Inflammatory macrophage treated with lipopolysaccharide for 1 hour (primary cell): ENCODE measurements around the gene ZNF280B.
"Not testable (repeated sequence)": the region's sequence is repeated elsewhere in the genome, so short reads cannot be mapped to it uniquely, and the experiment has no call there.

Experiments used
- DNase-seq, 2 donors: peaks; one replicate each; pipeline ENCODE4 v3.0.0-alpha.2; 2020 to 2022

The ZNF280B gene

GRCh38 chr22:22462813-22463567 lies 45.6 kb downstream of the ZNF280B start:
- DNase-seq = peak; percentile 17 to 48

- DNase-seq = no peak
Measured at GRCh38 chr22:22461583-22461982, 47.0 kb downstream of the ZNF280B start.

- no peak for DNase-seq
Measured at GRCh38 chr22:22461111-22461510, 47.4 kb downstream of the ZNF280B start.

DNA sequence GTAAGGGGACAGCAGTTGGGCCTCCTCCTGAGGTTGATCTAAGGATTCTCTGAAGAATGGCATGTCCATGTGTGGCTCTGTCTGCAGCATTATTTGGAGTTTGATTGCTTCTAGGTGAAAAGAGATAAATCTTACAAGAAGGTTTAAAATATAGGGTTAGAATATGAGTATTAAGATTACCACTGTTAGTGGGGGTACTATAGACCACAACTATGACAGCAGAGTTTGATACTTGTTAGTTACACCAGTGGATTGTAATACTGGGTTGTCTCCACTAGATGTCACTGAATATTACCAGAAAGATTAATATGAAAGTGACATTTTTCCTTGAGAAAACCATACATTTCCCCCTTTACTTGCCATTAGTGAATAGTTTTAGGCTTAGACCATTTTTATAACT lies 47.9 kb downstream of the ZNF280B start:
- peak; percentile 20 to 66 for DNase-seq

DNA sequence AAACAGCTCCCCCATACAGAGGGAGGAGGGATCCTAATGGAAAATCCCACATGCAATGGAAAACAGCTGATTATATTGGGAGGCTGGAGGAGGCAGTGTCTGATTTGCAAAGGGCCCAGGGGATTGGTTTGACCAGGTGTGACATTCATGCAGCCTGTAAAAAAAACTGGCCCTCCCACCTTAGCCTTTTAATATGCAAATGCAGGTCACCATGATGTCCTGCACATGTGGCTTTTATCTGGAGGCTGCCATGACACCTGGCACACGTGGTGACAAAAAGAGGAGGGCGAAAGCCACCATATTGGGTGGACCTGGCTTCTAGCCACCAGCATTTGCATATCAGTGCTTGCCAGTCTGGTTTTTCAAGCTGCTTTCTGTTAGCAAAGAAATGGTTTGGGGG lies 48.5 kb downstream of the ZNF280B start:
- no peak for DNase-seq

- DNase-seq = peak in 1 of 2 donors; percentile 6
Measured at GRCh38 chr22:22458896-22459588, 49.5 kb downstream of the ZNF280B start.

DNA sequence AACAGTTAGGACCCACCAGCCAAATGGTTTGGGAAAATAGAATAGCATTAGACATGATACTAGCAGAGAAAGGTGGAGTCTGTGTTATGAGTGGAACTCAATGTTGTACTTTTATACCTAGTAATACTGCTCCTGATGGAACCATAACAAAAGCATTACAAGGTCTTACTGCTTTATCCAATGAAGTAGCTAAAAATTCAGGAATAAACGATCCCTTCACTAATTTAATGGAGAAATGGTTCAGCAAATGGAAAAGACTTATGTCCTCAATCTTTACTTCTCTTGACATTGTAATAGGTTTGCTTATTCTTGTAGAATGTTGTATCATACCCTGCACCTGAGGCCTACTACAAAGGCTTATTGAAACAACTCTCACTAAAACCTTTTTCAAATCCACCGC lies 50.2 kb downstream of the ZNF280B start:
- no peak for DNase-seq

- DNase-seq = no peak
Measured at GRCh38 chr22:22454997-22455396, 53.5 kb downstream of the ZNF280B start.

DNA sequence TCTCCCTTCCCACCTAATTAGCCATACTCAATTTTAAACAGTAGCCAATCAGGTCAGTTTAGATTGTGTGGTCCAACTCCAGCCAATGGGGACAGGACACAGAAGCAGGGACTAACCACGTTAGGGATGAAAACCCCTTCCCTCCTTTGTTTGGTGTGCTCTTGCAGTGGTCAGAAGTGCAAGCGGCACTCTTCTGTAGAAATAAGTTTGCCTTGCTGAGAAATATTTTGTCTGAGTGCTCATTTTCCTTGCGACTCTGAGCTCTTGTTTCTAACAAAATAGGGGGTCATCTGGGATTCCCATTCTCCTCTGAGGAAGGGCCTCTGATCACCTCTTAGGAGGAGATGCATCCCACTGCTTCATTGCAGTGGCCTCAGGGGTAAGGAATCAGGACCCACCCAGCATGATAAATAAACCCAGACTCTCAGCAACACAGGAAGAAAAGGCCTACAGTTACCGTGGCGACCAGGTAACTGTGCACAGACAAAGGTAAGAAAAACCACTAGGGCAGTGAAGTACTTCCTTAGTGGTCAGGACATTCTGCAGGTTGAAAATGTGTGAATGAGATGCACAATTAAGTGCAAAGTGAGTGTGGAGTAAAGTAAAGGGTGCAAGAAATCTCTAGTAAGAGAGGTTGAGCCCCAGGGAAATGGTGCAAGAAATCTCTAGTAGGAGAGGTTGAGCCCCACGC lies 55.4 kb downstream of the ZNF280B start:
- no peak for DNase-seq

DNA sequence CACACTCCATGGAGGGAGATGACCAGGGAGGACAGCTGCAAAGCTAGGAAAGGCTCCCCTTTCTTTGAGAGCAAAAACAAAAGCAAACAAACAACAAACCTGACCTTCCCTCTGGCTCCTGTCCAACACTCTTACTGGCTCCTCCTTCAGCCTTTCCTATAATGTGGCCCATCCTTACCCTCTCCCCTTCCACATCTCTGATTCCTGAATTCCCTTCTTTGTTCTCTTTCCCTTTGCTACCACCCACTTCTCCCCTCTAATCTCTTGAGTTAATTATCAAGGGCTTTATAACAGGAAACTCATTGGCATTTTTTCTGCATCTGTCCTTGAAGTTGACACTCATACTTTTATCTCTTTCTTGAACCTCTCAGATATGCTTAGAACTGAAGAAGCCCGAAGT lies 56.3 kb downstream of the ZNF280B start:
- DNase-seq = no peak

- DNase-seq = peak; percentile 76 to 91
Measured at GRCh38 chr22:22450343-22450839, 58.2 kb downstream of the ZNF280B start.

GRCh38 chr22:22449819-22450218 lies 58.7 kb downstream of the ZNF280B start:
- DNase-seq = peak in 1 of 2 donors; percentile 23

DNA sequence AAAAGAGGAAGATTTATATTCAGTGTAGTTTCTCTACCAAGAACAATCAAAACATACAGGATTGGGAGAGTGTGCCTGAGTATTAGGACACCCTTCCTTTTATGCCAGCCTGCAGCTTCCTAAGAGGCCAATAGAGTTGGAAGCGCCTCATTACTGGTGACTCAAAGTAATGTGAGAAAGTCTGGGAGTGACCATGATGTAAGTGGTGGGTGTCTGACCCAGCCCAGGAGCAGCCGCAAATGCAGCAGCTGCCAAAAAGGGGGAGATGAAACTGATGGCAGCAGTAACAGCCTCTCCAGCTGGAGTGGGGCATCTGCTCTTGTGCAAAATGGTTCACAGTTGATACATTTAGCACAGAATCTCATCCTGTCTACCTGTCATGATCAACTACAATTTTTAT lies 62.0 kb downstream of the ZNF280B start:
- DNase-seq = peak; percentile 65 to 92

GRCh38 chr22:22444007-22444589 lies 64.4 kb downstream of the ZNF280B start:
- DNase-seq = not testable (repeated sequence)

GRCh38 chr22:22442928-22443709 lies 65.4 kb downstream of the ZNF280B start:
- no peak for DNase-seq

GRCh38 chr22:22441626-22442025 lies 66.9 kb downstream of the ZNF280B start:
- not testable (repeated sequence) for DNase-seq

- DNase-seq = no peak
Measured at GRCh38 chr22:22440188-22440587, 68.4 kb downstream of the ZNF280B start.
